Osteoblast (primary cell): ENCODE results near the gene PRKCB. TPM values are rescaled to one million over a fixed set of nuclear protein-coding genes. Genes with fewer than 3 reads are reported as not detected.

ENCODE experiments used
- DNase-seq: peaks from one replicate; pipeline ENCODE4 v3.0.0; 2011; ENCODE audit warnings: low spot score, mixed read lengths; ENCODE audit not compliant: insufficient read length; ENCODE audit errors: missing footprints
- H2AFZ ChIP-seq: 2 replicates; pipeline ENCODE4 v1.6.0; 2011; ENCODE audit warnings: mild to moderate bottlenecking, low read length
- H3K27ac ChIP-seq: 2 replicates; pipeline ENCODE4 v1.5.1; 2011; ENCODE audit warnings: mild to moderate bottlenecking, low read depth, low read length, moderate library complexity
- H3K27me3 ChIP-seq: 2 replicates; pipeline ENCODE4 v1.6.0; 2012; ENCODE audit warnings: mild to moderate bottlenecking, control low read depth, inconsistent platforms, low read length, moderate library complexity; ENCODE audit not compliant: insufficient read depth
- H3K36me3 ChIP-seq: 2 replicates; pipeline ENCODE4 v1.5.1; 2011; ENCODE audit warnings: mild to moderate bottlenecking, low read length, control low read depth, moderate library complexity; ENCODE audit not compliant: insufficient read depth
- H3K4me1 ChIP-seq: 2 replicates; pipeline ENCODE4 v1.5.1; 2011; ENCODE audit warnings: mild to moderate bottlenecking, low read length, control low read depth, moderate library complexity; ENCODE audit not compliant: insufficient read depth
- H3K4me2 ChIP-seq: 2 replicates; pipeline ENCODE4 v1.6.0; 2011; ENCODE audit warnings: mild to moderate bottlenecking, low read length; ENCODE audit not compliant: insufficient read depth
- H3K4me3 ChIP-seq: fragments of 200-600 bp; sonication (generic); 3 replicates; pipeline ENCODE4 v1.5.1; 2012; ENCODE audit warnings: mild to moderate bottlenecking, low read length, inconsistent platforms; ENCODE audit not compliant: insufficient read depth
- H3K79me2 ChIP-seq: 2 replicates; pipeline ENCODE4 v1.6.0; 2012; ENCODE audit warnings: mild to moderate bottlenecking, low read length, control low read depth, inconsistent platforms; ENCODE audit not compliant: insufficient read depth
- H3K9me3 ChIP-seq: 2 replicates; pipeline ENCODE4 v1.5.1; 2011; ENCODE audit warnings: low read depth, low read length, control low read depth
- H4K20me1 ChIP-seq: 2 replicates; pipeline ENCODE4 v1.6.0; 2012; ENCODE audit warnings: mild to moderate bottlenecking, low read length, control low read depth; ENCODE audit not compliant: insufficient read depth
- total RNA-seq: library from RNA; depleted of rRNA; stranded (reverse); fragments of >200 nt; gene quantifications from 2 replicates; pipeline ENCODE4 v1.2.3, GENCODE V29; 2012
- TF ChIP-seq, protein P1 (sequence below): IDR thresholded peaks from 2 replicates; pipeline ENCODE4 v1.5.1; 2011; ENCODE audit warnings: mild to moderate bottlenecking, low read depth, low read length, moderate library complexity; ENCODE audit errors: extremely low read depth

PRKCB gene
- total RNA-seq, 1 donor = under 0.01 TPM

DNA sequence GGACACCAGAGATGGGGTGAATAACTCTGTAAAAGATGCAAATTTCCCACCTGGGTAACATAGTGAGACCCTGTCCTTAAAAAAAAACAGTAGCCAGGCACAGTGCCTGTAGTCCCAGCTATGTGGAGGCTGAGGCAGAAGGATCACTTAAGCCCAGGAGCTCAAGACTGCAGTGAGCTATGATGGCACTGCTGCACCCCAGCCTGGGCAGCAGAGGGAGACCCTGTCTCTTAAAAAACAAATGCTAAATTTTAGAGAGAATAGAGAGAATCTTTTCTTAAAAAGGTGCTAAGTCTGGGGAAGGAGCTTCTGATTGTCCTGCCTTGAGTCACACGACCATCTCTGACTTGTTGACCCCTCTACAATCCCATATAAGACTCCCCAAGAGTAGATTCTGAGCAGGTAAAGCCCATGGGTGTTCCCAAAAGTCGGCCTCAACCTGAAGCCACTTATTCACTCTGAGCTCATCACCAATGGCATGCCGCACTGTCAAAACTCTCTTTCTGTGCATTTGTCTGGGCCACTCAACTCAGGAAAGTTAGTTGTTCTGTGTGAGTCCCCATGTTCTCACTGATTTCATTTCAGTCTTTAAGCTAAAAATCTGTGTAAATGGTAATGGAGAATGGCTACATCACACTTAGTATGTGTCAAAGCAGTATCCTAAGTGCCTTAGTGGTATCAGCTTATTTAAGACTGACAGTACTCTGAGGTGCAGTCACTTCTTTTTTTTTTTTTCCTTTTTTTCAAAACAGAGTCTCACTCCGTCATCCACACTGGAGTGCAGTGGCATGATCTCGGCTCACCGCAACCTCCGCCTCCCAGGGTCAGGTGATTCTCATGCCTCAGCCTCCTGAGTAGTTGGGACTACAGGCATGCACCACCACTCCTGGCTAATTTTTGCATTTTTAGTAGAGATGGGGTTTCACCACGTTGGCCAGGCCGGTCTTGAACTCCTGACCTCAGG lies 41.6 kb downstream of the PRKCB start:
- no peak overlapping the region for H2AFZ ChIP-seq
- H3K4me3 ChIP-seq = no peak overlapping the region
- H3K4me1 ChIP-seq = no peaks in the 10 kb centered on the region
- no peak overlapping the region for H3K27ac ChIP-seq
- no peaks in the 10 kb centered on the region for H3K79me2 ChIP-seq
- H3K27me3 ChIP-seq = no peaks in the 10 kb centered on the region
- no peaks in the 10 kb centered on the region for H4K20me1 ChIP-seq
- TF ChIP-seq, protein P1, sequence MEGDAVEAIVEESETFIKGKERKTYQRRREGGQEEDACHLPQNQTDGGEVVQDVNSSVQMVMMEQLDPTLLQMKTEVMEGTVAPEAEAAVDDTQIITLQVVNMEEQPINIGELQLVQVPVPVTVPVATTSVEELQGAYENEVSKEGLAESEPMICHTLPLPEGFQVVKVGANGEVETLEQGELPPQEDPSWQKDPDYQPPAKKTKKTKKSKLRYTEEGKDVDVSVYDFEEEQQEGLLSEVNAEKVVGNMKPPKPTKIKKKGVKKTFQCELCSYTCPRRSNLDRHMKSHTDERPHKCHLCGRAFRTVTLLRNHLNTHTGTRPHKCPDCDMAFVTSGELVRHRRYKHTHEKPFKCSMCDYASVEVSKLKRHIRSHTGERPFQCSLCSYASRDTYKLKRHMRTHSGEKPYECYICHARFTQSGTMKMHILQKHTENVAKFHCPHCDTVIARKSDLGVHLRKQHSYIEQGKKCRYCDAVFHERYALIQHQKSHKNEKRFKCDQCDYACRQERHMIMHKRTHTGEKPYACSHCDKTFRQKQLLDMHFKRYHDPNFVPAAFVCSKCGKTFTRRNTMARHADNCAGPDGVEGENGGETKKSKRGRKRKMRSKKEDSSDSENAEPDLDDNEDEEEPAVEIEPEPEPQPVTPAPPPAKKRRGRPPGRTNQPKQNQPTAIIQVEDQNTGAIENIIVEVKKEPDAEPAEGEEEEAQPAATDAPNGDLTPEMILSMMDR = no peak
- no peaks in the 10 kb centered on the region for H3K36me3 ChIP-seq
- H3K9me3 ChIP-seq = no peaks in the 10 kb centered on the region
- no peak overlapping the region for H3K4me2 ChIP-seq
- DNase-seq = no peak

GRCh38 chr16:23879735-23880373 lies 44.1 kb downstream of the PRKCB start:
- Histone ChIP-seq H3K79me2 (no peaks in the 10 kb centered on the region), H3K36me3 (no peaks in the 10 kb centered on the region), H2AFZ (no peak overlapping the region), H3K4me3 (no peak overlapping the region), H3K27ac (no peak overlapping the region), H3K4me1 (no peaks in the 10 kb centered on the region), H4K20me1 (no peaks in the 10 kb centered on the region), H3K27me3 (no peaks in the 10 kb centered on the region), H3K4me2 (no peak overlapping the region), H3K9me3 (no peaks in the 10 kb centered on the region)
- TF ChIP-seq, protein P1 = no peak
- no peak for DNase-seq

DNA sequence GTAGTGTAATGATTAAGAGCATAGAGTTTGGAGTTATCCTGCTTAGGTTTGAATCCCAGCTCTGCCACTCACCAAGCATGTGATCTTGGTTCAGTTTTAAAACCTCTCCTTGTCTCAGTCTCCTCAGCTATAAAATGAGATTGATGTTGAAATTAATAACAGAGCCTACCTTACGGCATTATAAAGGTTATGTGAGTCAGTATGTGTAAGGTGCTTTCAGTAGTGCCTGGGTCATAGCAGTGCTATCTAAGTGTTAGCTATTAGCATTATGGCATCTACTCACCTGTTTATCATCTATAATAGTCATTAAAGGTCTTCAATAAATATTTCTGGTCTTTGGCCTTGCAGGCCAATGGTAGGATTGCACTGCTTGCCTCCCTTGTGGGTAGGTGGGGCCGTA lies 53.4 kb downstream of the PRKCB start:
- H3K4me3 ChIP-seq = no peak overlapping the region
- H3K4me2 ChIP-seq = no peak overlapping the region
- no peaks in the 10 kb centered on the region for H3K27me3 ChIP-seq
- no peaks in the 10 kb centered on the region for H4K20me1 ChIP-seq
- H3K79me2 ChIP-seq = no peaks in the 10 kb centered on the region
- no peak for DNase-seq
- H2AFZ ChIP-seq = no peak overlapping the region
- H3K27ac ChIP-seq = no peak overlapping the region
- H3K9me3 ChIP-seq = no peaks in the 10 kb centered on the region
- TF ChIP-seq, protein P1 = no peak
- H3K36me3 ChIP-seq = no peaks in the 10 kb centered on the region
- H3K4me1 ChIP-seq = no peaks in the 10 kb centered on the region

DNA sequence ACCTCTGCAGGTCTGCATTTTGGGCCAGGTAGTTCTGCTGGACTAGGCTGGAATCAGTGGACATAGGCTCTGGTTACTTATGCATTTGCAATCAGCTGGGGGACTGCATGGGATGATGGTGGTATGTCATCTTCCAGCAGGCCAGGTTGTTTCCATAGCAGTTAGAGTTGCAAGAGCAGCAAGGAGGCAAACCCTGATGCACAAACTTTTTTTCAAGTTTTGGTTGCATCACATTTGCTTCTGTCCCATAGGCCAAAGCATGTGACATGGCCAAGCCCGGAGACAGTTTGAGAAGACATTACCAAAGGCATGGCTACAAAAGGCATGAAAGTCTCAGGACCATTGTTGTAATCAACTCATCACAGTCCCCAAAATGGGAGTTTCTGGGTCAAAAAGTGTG lies 58.2 kb downstream of the PRKCB start:
- H3K79me2 ChIP-seq = no peaks in the 10 kb centered on the region
- no peak overlapping the region for H3K4me2 ChIP-seq
- H3K4me1 ChIP-seq = no peaks in the 10 kb centered on the region
- H3K36me3 ChIP-seq = no peaks in the 10 kb centered on the region
- no peaks in the 10 kb centered on the region for H3K9me3 ChIP-seq
- H4K20me1 ChIP-seq = no peaks in the 10 kb centered on the region
- DNase-seq = no peak
- no peak overlapping the region for H3K27ac ChIP-seq
- H3K4me3 ChIP-seq = no peak overlapping the region
- no peak overlapping the region for H2AFZ ChIP-seq
- TF ChIP-seq, protein P1 = no peak
- no peaks in the 10 kb centered on the region for H3K27me3 ChIP-seq
